IMR-90 (cell line): ENCODE results near the gene AMFR. TPM values are rescaled to one million over a fixed set of nuclear protein-coding genes. Genes with fewer than 3 reads are reported as not detected.

ENCODE experiments used
- ATAC-seq: fragments of 200-7000 bp; cut with Tn5 transposase; 2 replicates; pipeline ENCODE4 v1.9.1; 2020; ENCODE audit warnings: low read depth, mild to moderate bottlenecking, moderate library complexity
- BruUV-seq: library from RNA; stranded (reverse); fragments of 400-500 nt; replicated peaks from 2 replicates; lab custom pipeline; 2021; lab: Mats Ljungman, UMichigan
- CTCF ChIA-PET: fragments of 300-600 bp; formaldehyde crosslinking; extraction: SDS; loops from one replicate; lab custom pipeline; 2021; ENCODE audit warnings: antibody characterized with exemption; lab: Yijun Ruan, JAX
- POLR2A ChIA-PET: fragments of 300-600 bp; sonication (Branson Sonifier 250); formaldehyde crosslinking; loops from one replicate; lab custom pipeline; 2022; ENCODE audit warnings: antibody characterized with exemption; ENCODE audit not compliant: unreplicated experiment; lab: Charles Lee
- DNase-seq: peaks from one replicate; pipeline ENCODE4 v3.0.0; 2013
- H2AFZ ChIP-seq: replicated peaks from 2 replicates; pipeline ENCODE3; 2013; ENCODE audit warnings: low read length, mild to moderate bottlenecking; ENCODE audit not compliant: poor library complexity
- H2AK5ac ChIP-seq: 2 replicates; pipeline ENCODE4 v1.6.1; 2013; ENCODE audit warnings: low read depth, low read length, inconsistent platforms
- H2AK9ac ChIP-seq: replicated peaks from 2 replicates; pipeline ENCODE3; 2013; ENCODE audit warnings: mild to moderate bottlenecking, low read depth, low read length, moderate library complexity; ENCODE audit not compliant: poor library complexity
- H2BK120ac ChIP-seq: 2 replicates; pipeline ENCODE4 v1.6.1; 2013; ENCODE audit warnings: low read depth, low read length, inconsistent platforms
- H2BK15ac ChIP-seq: 3 replicates; pipeline ENCODE4 v1.6.1; 2013; ENCODE audit warnings: low read depth, low read length, inconsistent platforms
- H2BK20ac ChIP-seq: 2 replicates; pipeline ENCODE4 v1.6.1; 2013; ENCODE audit warnings: low read depth, mild to moderate bottlenecking, inconsistent platforms, low read length, moderate library complexity
- H2BK5ac ChIP-seq: 2 replicates; pipeline ENCODE4 v1.6.1; 2013; ENCODE audit warnings: mild to moderate bottlenecking, low read depth, low read length, inconsistent platforms; ENCODE audit not compliant: poor library complexity, severe bottlenecking
- H3K14ac ChIP-seq: replicated peaks from 2 replicates; pipeline ENCODE4 v1.6.1; 2013; ENCODE audit warnings: low read depth, low read length, inconsistent platforms
- H3K18ac ChIP-seq: 2 replicates; pipeline ENCODE4 v1.6.1; 2013; ENCODE audit warnings: low read depth, low read length, control low read depth
- H3K23ac ChIP-seq: 2 replicates; pipeline ENCODE4 v1.6.1; 2013; ENCODE audit warnings: low read depth, low read length, inconsistent platforms
- H3K27ac ChIP-seq: 2 replicates; pipeline ENCODE4 v1.5.1; 2013; ENCODE audit warnings: mild to moderate bottlenecking, control low read depth, low read length; ENCODE audit not compliant: insufficient read depth
- H3K27me3 ChIP-seq: 2 replicates; pipeline ENCODE4 v1.6.1; 2013; ENCODE audit warnings: low read length; ENCODE audit not compliant: control insufficient read depth, insufficient read depth
- H3K36me3 ChIP-seq: 2 replicates; pipeline ENCODE4 v1.6.1; 2013; ENCODE audit warnings: low read length, mixed read lengths; ENCODE audit not compliant: control insufficient read depth, insufficient read depth
- H3K4ac ChIP-seq: 2 replicates; pipeline ENCODE4 v1.6.1; 2013; ENCODE audit warnings: low read depth, low read length, inconsistent platforms
- H3K4me1 ChIP-seq: 2 replicates; pipeline ENCODE4 v1.6.1; 2013; ENCODE audit warnings: low read length, mixed read lengths; ENCODE audit not compliant: control insufficient read depth, insufficient read depth
- H3K4me2 ChIP-seq: 2 replicates; pipeline ENCODE4 v1.6.1; 2013; ENCODE audit warnings: low read depth, mild to moderate bottlenecking, control low read depth, low read length, moderate library complexity
- H3K4me3 ChIP-seq: 2 replicates; pipeline ENCODE4 v1.5.1; 2013; ENCODE audit warnings: low read depth, mild to moderate bottlenecking, control low read depth, low read length, moderate library complexity; ENCODE audit not compliant: insufficient read depth
- H3K56ac ChIP-seq: 2 replicates; pipeline ENCODE4 v1.6.1; 2013; ENCODE audit warnings: low read length, inconsistent platforms; ENCODE audit not compliant: insufficient read depth; ENCODE audit errors: extremely low read depth
- H3K79me1 ChIP-seq, 2 experiments: 2 replicates each; pipeline ENCODE4 v1.6.1; 2013; ENCODE audit warnings: low read length in 2 of 2, inconsistent platforms in 1 of 2, low read depth in 1 of 2
- H3K9ac ChIP-seq: 2 replicates; pipeline ENCODE4 v1.6.1; 2013; ENCODE audit warnings: low read depth, low read length, control low read depth
- H3K9me1 ChIP-seq: 2 replicates; pipeline ENCODE4 v1.6.1; 2013; ENCODE audit warnings: low read length, inconsistent platforms; ENCODE audit not compliant: insufficient read depth
- H3K9me3 ChIP-seq: 2 replicates; pipeline ENCODE4 v1.6.1; 2013; ENCODE audit warnings: low read length; ENCODE audit not compliant: control insufficient read depth, insufficient read depth
- H4K20me1 ChIP-seq: 2 replicates; pipeline ENCODE4 v1.6.1; 2013; ENCODE audit warnings: low read length, inconsistent platforms; ENCODE audit not compliant: insufficient read depth
- H4K5ac ChIP-seq: 2 replicates; pipeline ENCODE4 v1.6.1; 2013; ENCODE audit warnings: mild to moderate bottlenecking, low read depth, low read length, control low read depth
- H4K8ac ChIP-seq, 2 experiments: 2 replicates each; pipeline ENCODE4 v1.6.1; 2013; ENCODE audit warnings: low read depth in 2 of 2, low read length in 2 of 2, control low read depth in 1 of 2, inconsistent platforms in 1 of 2
- H4K91ac ChIP-seq: 2 replicates; pipeline ENCODE4 v1.6.1; 2013; ENCODE audit warnings: low read depth, low read length, inconsistent platforms; ENCODE audit not compliant: insufficient read depth
- BHLHE40 ChIP-seq: fragments of 150-350 bp; IDR thresholded peaks from 2 replicates; pipeline ENCODE4 v1.6.1; 2016; ENCODE audit warnings: mild to moderate bottlenecking, low read depth, low read length
- CHD1 ChIP-seq: IDR thresholded peaks from 2 replicates; pipeline ENCODE4 v1.6.1; 2012; ENCODE audit warnings: low read depth, low read length, improper control_type of control experiment
- FOS ChIP-seq: fragments of 150-350 bp; IDR thresholded peaks from 2 replicates; pipeline ENCODE4 v1.6.1; 2016; ENCODE audit warnings: low read depth, low read length
- MAFK ChIP-seq: IDR thresholded peaks from 2 replicates; pipeline ENCODE4 v1.6.1; 2012; ENCODE audit warnings: low read depth, low read length, improper control_type of control experiment
- MAZ ChIP-seq: IDR thresholded peaks from 2 replicates; pipeline ENCODE4 v1.6.1; 2012; ENCODE audit warnings: low read depth, mild to moderate bottlenecking, low read length, improper control_type of control experiment, moderate library complexity, borderline replicate concordance
- MXI1 ChIP-seq: IDR thresholded peaks from 2 replicates; pipeline ENCODE4 v1.6.1; 2012; ENCODE audit warnings: low read depth, mild to moderate bottlenecking, low read length, moderate library complexity, borderline replicate concordance
- NFE2L2 ChIP-seq: fragments of 150-350 bp; IDR thresholded peaks from 2 replicates; pipeline ENCODE4 v1.6.1; 2016; ENCODE audit warnings: low read depth, mild to moderate bottlenecking, low read length
- POLR2A ChIP-seq: IDR thresholded peaks from 2 replicates; pipeline ENCODE4 v1.6.1; 2012; ENCODE audit warnings: mild to moderate bottlenecking, low read depth, low read length
- RAD21 ChIP-seq: IDR thresholded peaks from 2 replicates; pipeline ENCODE4 v1.6.1; 2012; ENCODE audit warnings: low read length, improper control_type of control experiment
- RFX5 ChIP-seq: IDR thresholded peaks from 2 replicates; pipeline ENCODE4 v1.8.0; 2012; ENCODE audit warnings: low read depth, mild to moderate bottlenecking, low read length, moderate library complexity
- SMC3 ChIP-seq: fragments of 150-350 bp; IDR thresholded peaks from 2 replicates; pipeline ENCODE4 v1.6.1; 2016; ENCODE audit warnings: low read depth, mild to moderate bottlenecking, antibody characterized with exemption, low read length, moderate library complexity
- WGBS, 2 experiments: methylation state at CpG; one replicate each; pipeline versions ENCODE4 v1.1.5 to v1.1.7; 2013; ENCODE audit warnings: missing lambda C conversion rate in 2 of 2; ENCODE audit not compliant: insufficient read length in 1 of 2; ENCODE audit errors: extremely low coverage in 2 of 2; 5-methylcytosine and 5-hydroxymethylcytosine counted together
- dilution Hi-C: fragments of 300-500 bp; cut with HindIII; formaldehyde crosslinking; loops from one replicate; pipeline ENCODE4 v1.14.3; 2018; ENCODE audit warnings: low sequenced_read_pairs; ENCODE audit not compliant: unreplicated experiment
- in situ Hi-C: fragments of 300-500 bp; cut with MboI; formaldehyde crosslinking; loops from 3 replicates; pipeline ENCODE4 v1.14.3; 2019; ENCODE audit warnings: low sequenced_read_pairs, inconsistent platforms, mixed read lengths
- intact Hi-C: fragments of 100-400 bp; cut with micrococcal nuclease; formaldehyde crosslinking; loops from 2 replicates; pipeline ENCODE4 v1.10.0; 2022
- polyA plus RNA-seq, 3 experiments: library from polyadenylated mRNA; depleted of rRNA; stranded (reverse); fragments of >200 nt; gene quantifications; 2 replicates each; pipeline ENCODE4 v1.2.3, GENCODE V29; 2012; ENCODE audit warnings: low replicate concordance in 1 of 3
- total RNA-seq: library from RNA; depleted of rRNA; stranded (reverse); fragments of >200 nt; gene quantifications from 2 replicates; pipeline ENCODE4 v1.2.3, GENCODE V29; 2012
- TF ChIP-seq, protein P1 (sequence below): conservative IDR thresholded peaks from 2 replicates; pipeline ENCODE4 v1.5.1; 2012; ENCODE audit warnings: mild to moderate bottlenecking, low read depth, low read length, improper control_type of control experiment
- TF ChIP-seq, protein P2 (sequence below): fragments of 150-350 bp; IDR thresholded peaks from 2 replicates; pipeline ENCODE4 v1.6.1; 2016; ENCODE audit warnings: low read depth, mild to moderate bottlenecking, low read length, moderate library complexity, borderline replicate concordance
- TF ChIP-seq, protein P3 (sequence below): fragments of 150-350 bp; IDR thresholded peaks from 2 replicates; pipeline ENCODE4 v1.6.1; 2017; ENCODE audit warnings: mild to moderate bottlenecking, antibody characterized with exemption, low read length, low read depth

AMFR gene
- total and polyA plus RNA-seq, 2 of the 4 experiments (the other 2 are of a cell fraction): 60.7 to 216 TPM

DNA sequence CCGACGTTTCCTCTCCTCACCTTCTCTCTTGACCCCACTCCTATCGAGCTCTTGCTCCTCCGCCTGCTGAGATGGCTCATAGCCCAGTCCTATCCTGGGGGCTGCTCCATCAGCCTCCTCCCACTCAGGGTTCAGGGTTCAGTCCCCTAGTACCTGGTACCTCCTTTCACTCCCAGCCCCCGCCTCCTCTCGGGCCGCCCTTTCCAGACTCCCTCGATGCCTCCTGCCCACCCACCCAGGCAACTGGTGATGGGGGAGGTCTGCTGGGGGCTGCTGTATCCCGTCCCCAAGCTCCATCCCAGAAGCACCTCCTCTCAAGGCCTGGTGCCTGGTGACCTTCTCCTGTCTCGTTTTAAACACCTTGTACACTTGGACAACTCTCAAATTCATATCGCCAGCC, 93.9 kb downstream of the AMFR start:
- 70% methylated on average over 6 of the region's 11 CpGs; no CpG with 5 or more reads in 1 of the 2 experiments for WGBS, 2 experiments
- H3K23ac ChIP-seq: no peak overlapping the region
- CTCF ChIA-PET: interaction anchor here (1.9 kb wide), 1 partner anchor 25 kb away, joined by 7 read pairs; no protein-coding TSS in a partner anchor
- no peak for DNase-seq
- H3K56ac ChIP-seq: no peak overlapping the region
- H2AK5ac ChIP-seq: no peak overlapping the region
- dilution Hi-C loops (no loop called here), in situ Hi-C loops (no loop called here), intact Hi-C loops (no loop called here)
- ATAC-seq: no peak
- H3K27me3 ChIP-seq: peaks cover 5% of the 10 kb centered on the region; the same call in 1 of the 2 replicates
- H3K18ac ChIP-seq: no peak overlapping the region
- H2BK20ac ChIP-seq: no peak overlapping the region
- no TSS peak for BruUV-seq
- H3K9ac ChIP-seq: no peak overlapping the region
- no peak overlapping the region for H4K5ac ChIP-seq
- H3K14ac ChIP-seq: no peak overlapping the region
- H2BK5ac ChIP-seq: no peak overlapping the region
- H4K91ac ChIP-seq: no peak overlapping the region
- TF ChIP-seq BHLHE40: no peak
- TF ChIP-seq RAD21: no peak
- TF ChIP-seq MAFK: no peak
- TF ChIP-seq MAZ: no peak
- no peak for TF ChIP-seq CHD1
- no peak for TF ChIP-seq RFX5
- TF ChIP-seq, protein P1, sequence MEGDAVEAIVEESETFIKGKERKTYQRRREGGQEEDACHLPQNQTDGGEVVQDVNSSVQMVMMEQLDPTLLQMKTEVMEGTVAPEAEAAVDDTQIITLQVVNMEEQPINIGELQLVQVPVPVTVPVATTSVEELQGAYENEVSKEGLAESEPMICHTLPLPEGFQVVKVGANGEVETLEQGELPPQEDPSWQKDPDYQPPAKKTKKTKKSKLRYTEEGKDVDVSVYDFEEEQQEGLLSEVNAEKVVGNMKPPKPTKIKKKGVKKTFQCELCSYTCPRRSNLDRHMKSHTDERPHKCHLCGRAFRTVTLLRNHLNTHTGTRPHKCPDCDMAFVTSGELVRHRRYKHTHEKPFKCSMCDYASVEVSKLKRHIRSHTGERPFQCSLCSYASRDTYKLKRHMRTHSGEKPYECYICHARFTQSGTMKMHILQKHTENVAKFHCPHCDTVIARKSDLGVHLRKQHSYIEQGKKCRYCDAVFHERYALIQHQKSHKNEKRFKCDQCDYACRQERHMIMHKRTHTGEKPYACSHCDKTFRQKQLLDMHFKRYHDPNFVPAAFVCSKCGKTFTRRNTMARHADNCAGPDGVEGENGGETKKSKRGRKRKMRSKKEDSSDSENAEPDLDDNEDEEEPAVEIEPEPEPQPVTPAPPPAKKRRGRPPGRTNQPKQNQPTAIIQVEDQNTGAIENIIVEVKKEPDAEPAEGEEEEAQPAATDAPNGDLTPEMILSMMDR: no peak
- no peak for TF ChIP-seq SMC3
- TF ChIP-seq NFE2L2: no peak
- TF ChIP-seq, protein P2, sequence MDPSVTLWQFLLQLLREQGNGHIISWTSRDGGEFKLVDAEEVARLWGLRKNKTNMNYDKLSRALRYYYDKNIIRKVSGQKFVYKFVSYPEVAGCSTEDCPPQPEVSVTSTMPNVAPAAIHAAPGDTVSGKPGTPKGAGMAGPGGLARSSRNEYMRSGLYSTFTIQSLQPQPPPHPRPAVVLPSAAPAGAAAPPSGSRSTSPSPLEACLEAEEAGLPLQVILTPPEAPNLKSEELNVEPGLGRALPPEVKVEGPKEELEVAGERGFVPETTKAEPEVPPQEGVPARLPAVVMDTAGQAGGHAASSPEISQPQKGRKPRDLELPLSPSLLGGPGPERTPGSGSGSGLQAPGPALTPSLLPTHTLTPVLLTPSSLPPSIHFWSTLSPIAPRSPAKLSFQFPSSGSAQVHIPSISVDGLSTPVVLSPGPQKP: no peak
- TF ChIP-seq, protein P3, sequence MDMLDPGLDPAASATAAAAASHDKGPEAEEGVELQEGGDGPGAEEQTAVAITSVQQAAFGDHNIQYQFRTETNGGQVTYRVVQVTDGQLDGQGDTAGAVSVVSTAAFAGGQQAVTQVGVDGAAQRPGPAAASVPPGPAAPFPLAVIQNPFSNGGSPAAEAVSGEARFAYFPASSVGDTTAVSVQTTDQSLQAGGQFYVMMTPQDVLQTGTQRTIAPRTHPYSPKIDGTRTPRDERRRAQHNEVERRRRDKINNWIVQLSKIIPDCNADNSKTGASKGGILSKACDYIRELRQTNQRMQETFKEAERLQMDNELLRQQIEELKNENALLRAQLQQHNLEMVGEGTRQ: no peak
- no peak for TF ChIP-seq POLR2A
- TF ChIP-seq MXI1: no peak
- TF ChIP-seq FOS: no peak
- H3K4me1 ChIP-seq: no peaks in the 10 kb centered on the region
- H2AFZ ChIP-seq: no peak overlapping the region
- no peak overlapping the region for H3K4me3 ChIP-seq
- H3K79me1 ChIP-seq: no peaks in the 10 kb centered on the region
- H3K9me3 ChIP-seq: no peaks in the 10 kb centered on the region
- H2BK15ac ChIP-seq: no peak overlapping the region
- no peak overlapping the region for H3K4ac ChIP-seq
- no peak overlapping the region for H4K8ac ChIP-seq
- no peak overlapping the region for H2BK120ac ChIP-seq
- no peaks in the 10 kb centered on the region for H4K20me1 ChIP-seq
- POLR2A ChIA-PET: no interaction called here
- H2AK9ac ChIP-seq: peak overlapping the region; percentile 7
- no peak overlapping the region for H3K4me2 ChIP-seq
- H3K9me1 ChIP-seq: no peaks in the 10 kb centered on the region; the same call in 1 of the 2 replicates
- H3K36me3 ChIP-seq: no peaks in the 10 kb centered on the region
- H3K27ac ChIP-seq: no peak overlapping the region
